NCI-H446 (cell line): ENCODE data around the gene CCL24.
"Not testable (repeated sequence)": the region's sequence is repeated elsewhere in the genome, so short reads cannot be mapped to it uniquely, and the experiment has no call there.

Source experiments
- DNase-seq, 2 experiments: peaks; one replicate each; lab custom pipeline; 2025; lab: John Stamatoyannopoulos, UW

CCL24 gene

DNA sequence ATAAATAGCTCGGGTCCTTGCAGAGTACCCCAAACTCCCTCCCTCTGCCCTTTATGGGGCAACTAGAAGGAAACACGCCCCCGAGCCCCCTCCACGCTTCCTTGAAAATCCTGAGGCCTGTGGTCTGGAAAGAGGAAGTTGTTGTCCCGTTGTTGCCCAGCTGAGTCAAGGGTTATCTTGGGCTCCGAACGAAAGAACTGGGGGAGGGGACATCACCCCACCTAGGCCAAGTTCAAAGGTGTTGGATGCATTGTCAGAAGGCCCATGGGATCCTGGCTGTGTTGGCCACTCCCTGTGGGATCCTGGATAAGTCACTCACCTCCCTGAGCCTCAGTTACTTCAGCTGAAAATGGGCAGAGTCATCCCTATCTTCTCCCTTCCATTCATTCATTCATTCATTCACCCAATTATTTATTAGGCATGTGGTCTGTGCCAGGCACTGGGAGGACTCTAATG, at the start of gene CCL24:
Gene CCL24, minus strand, starts transcription at position 26 of the 456 bp plus-strand sequence. CDS start 91 bp downstream, outside the sequence.
- DNase-seq = no peak

DNA sequence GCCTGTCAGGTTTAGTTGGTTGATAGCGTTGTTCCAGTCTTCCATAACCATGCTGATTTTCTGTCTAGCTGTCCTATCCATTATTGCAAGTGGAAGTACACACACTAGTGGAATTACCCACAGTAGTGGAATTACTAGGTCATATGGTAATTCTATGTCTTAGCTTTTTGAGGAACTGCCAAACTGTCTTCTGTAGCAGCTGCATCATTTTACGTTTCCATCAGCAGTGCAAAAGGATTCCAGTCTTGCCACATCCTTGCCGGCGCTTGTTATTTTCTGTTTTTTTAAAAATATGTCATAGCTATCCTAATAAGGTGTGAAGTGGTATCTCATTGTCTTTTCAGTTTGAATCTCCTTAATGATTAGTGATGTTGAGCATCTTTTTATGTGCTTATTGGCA, 48.0 kb upstream of the CCL24 start:
- DNase-seq = no peak

- DNase-seq = no peak
Measured at GRCh38 chr7:75858410-75858809, 44.8 kb upstream of the CCL24 start.

DNA sequence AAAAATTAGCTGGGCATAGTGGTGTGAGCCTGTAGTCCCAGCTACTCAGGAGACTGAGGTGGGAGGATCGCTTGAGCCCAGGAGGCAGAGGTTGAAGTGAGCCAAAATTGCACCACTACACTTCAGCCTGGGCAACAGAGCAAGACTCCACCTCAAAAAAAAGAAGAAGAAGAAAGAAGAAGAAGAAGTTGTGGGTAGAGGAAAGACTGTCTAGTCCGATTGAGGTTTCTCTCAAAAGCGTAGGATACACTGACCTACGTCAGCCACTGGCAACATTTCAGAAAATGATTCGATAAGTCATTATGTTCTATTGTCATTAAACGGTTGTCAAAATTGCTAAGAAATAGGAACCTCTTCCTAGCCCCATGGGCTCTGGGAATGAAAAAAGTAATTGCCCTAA, 42.9 kb upstream of the CCL24 start:
- no peak for DNase-seq

DNA sequence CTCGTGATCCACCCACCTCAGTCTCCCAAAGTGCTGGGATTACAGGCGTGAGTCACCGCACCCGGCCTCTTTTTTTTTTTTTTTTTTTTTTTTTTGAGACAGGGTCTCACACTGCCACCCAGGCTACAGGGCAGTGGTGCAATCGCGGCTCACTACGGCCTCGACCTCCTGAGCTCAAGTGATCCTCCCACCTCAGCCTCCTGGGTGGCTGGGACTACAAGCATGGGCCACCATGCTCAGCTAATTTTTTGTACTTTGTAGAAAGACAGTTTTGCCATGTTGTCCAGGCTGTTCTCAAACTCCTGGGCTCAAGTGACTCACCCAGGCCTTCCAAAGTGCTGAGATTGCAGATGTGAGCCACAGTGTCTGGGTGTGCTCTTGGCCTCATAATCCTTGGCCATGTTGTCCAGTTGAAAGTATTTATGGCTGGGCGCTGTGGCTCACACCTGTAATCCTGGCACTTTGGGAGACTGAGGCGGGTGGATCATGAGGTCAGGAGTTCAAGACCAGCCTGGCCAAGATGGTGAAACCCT, 41.3 kb upstream of the CCL24 start:
- DNase-seq = not testable (repeated sequence)

GRCh38 chr7:75854233-75854632, 40.6 kb upstream of the CCL24 start:
- DNase-seq = no peak

DNA sequence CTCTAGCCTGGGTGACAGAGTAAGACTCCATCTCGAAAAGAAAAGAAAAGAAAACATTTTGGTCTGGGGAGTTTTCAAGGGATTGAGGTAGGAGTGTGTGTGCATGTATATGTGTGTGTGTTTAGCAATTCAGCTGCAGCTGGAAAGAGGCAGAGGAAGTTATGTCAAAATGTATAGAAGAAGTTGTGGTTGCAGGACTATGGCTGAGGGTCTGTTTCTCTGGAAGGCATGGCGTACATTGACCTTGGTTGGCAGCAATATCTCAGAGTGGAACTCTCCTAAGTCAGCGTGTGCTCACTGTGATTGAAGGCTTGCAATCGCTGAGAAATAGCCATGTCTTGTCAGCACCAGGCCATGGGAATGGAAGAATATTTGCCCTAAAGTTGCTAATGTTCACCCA, 36.6 kb upstream of the CCL24 start:
- DNase-seq = no peak

DNA sequence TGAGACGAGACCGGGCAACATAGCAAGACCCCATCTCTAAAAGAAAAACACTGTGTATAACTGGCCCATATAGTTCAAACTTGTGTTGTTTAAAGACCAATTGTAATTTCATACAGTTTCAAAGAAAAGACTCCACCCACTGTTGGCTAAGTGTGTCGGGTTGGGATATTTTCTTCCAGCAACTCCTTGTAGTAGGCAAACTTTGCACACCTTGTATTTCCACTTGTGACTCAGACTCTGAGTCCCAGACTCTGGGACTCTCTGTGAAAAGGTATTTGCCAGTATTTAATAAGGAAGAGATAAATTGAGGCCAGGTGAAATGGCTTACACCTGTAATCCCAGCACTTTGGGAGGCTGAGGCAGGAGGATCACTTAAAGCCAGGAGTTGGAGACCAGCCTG, 36.0 kb upstream of the CCL24 start:
- no peak for DNase-seq

GRCh38 chr7:75847707-75848106, 34.1 kb upstream of the CCL24 start:
- no peak for DNase-seq

DNA sequence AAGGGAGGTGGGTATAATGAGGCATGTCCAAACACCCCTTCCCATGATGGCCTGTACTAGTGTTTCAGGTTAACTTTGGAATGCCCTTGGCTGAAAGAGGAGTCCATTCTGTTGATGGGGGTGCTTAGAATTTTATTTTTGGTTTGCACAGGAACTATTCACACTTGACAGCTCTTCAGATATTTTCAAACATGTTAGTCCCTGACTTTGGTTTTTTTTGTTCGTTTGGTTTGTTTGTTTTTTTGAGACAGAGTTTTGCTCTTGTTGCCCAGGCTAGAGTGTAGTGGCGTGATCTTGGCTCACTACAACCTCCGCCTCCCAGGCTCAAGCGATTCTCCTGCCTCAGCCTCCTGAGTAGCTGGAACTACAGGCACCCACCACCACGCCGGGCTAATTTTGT, 31.5 kb upstream of the CCL24 start:
- DNase-seq = not testable (repeated sequence)

DNA sequence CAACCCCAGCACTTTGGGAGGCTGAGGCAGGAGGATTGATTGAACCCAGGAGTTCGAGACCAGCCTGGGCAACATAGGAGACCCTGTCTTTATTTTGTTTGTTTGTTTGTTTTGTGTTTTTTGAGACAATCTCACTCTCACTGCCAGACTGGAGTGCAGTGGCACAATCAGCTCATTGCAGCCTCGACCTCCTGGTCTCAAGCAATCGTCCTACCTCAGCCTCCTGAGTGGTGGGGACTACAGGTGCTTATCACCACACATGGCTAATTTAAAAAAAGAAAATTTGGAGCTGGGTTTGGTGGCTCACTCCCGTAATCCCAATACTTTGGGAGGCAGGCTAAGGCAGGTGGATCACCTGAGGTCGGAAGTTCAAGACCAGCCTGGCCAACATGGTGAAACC, 30.6 kb upstream of the CCL24 start:
- no peak for DNase-seq

DNA sequence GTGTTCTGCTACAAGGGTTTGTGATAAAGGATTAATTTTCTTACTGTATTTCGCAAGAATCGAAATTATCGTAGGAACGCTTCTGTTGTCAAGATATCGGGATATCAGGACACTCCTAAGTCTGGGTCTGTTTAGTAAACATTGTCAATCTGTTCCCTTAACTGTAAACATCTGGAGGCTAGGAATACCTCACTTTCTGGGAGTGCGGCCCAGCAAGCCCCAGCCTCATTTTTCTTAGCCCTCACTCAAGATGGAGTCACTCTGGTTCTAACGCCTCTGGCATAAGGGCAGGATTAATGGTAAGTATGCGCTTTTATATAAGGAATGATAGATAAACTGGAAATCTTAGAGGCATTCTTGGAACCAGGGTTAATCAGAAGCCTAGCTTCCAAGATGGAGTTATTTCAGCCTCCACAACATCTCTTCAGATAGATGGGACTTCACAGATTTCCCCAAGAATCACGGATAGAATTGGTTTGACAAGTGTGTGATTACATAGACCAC, 30.1 kb upstream of the CCL24 start:
- DNase-seq = no peak

- no peak for DNase-seq
Measured at GRCh38 chr7:75842836-75843446, 29.3 kb upstream of the CCL24 start.

GRCh38 chr7:75840029-75840428, 26.4 kb upstream of the CCL24 start:
- no peak for DNase-seq

GRCh38 chr7:75838281-75838930, 24.8 kb upstream of the CCL24 start:
- not testable (repeated sequence) for DNase-seq

DNA sequence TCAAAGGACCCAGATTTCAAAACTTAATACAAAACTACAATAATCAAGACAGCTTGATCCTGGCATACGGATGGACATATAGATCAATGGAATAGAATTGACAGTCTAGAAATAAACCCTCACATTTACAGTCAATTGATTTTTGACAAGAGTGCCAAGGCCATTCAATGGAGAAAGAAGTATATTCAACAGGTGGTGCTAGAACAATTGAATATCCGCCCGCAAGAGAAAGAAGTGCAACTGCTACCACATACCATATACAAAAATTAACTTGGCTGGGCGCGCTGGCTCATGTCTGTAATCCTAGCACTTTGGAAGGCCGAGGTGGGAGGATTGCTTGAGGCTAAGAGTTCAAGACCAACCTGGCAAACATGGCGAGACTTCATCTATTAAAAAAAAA, 23.2 kb upstream of the CCL24 start:
- DNase-seq = no peak

- DNase-seq = no peak
Measured at GRCh38 chr7:75835688-75836285, 22.2 kb upstream of the CCL24 start.

GRCh38 chr7:75833662-75834061, 20.1 kb upstream of the CCL24 start:
- not testable (repeated sequence) for DNase-seq

- DNase-seq = no peak
Measured at GRCh38 chr7:75830978-75831377, 17.4 kb upstream of the CCL24 start.

DNA sequence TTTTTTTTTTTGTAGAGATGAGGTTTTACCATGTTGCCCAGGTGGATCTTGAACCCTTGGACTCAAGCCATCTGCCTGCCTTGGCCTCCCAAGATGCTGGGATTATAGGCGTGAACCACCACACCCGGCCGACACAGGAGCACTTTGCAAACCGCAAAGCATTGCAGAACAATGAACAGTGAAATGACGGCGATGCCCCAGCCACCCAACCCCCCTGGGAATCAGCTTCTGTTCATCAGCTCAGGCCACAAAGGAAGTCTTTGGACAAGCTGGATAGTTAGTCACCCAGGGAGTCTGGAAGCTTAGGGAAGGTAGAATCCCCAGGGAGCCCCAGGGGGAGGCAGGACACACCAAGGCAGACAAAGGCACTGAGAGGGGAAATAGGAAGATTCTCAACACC, 16.1 kb upstream of the CCL24 start:
- DNase-seq = not testable (repeated sequence)

DNA sequence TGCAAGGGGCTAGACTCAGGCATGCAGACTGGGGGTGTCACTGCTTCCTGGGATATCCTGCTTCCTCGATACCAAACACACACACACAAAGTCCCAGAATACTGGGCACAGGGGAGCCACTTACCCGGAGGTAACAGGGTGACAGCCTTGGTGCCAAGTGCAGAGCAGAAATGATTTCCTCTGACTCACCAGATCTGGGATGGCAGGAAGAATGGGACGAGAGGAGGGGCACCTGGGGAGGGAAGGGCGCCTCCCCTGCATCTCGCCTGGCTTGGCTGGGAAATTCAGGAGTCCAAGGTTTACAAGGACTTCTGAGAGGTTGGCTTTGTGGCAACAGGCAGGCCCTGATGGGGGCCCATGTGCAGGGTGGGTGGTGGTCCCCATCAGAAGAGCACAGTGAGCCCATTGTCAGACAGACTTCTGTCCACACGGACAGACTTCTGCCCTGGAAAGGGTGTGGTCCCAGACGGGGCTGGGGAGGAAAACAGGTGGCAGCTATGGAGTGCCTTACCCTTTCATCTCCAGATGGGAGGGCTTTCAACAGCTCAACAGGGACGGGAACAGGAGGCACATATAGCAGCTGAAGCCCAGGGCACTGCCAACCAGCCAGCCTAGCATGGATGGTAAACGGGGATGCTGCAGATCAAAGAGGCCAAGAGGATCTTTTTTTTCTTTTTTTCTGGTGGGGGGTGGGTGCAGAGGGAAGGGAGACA, 9.7 kb upstream of the CCL24 start:
- DNase-seq = no peak

DNA sequence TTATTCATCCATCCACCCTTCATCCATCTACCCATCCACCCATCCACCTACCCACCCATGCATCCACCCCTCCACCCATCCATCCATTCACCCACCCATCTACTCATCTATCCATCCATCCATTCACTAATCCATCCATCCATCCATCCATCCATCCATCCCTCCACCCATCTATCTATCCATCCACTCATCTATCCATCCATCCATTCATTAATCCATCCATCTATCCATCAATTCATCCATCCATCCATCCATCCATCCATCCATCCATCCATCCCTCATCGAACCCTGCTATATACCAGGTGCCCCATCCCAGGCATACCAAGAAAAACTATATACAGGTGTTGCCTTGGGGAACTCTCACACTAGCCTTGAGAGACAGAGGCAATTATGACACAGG, 7.1 kb upstream of the CCL24 start:
- no peak for DNase-seq
